Endodermal cell (in vitro differentiated cells): ENCODE data around the gene KANSL1L. TPM values are rescaled to one million over a fixed set of nuclear protein-coding genes. Genes with fewer than 3 reads are reported as not detected.

Experiments used
- DNase-seq: peaks from one replicate; pipeline ENCODE4 v3.0.0-alpha.2; 2017
- H3K27ac ChIP-seq: 2 replicates; pipeline ENCODE4 v1.5.1; 2013; ENCODE audit warnings: mild to moderate bottlenecking, low read depth, low read length, moderate library complexity
- H3K27me3 ChIP-seq: 2 replicates; pipeline ENCODE4 v1.6.1; 2013; ENCODE audit warnings: mild to moderate bottlenecking, low read length, moderate library complexity; ENCODE audit not compliant: insufficient read depth, control insufficient read depth, poor library complexity, severe bottlenecking
- H3K36me3 ChIP-seq: 2 replicates; pipeline ENCODE4 v1.7.0; 2013; ENCODE audit warnings: mild to moderate bottlenecking, low read length, moderate library complexity; ENCODE audit not compliant: control insufficient read depth, insufficient read depth
- H3K4me1 ChIP-seq: one replicate; pipeline ENCODE4 v1.7.0; 2013; ENCODE audit warnings: low read length; ENCODE audit not compliant: control insufficient read depth, insufficient read depth
- H3K4me3 ChIP-seq: 2 replicates; pipeline ENCODE4 v1.5.1; 2013; ENCODE audit warnings: mild to moderate bottlenecking, low read length, moderate library complexity
- H3K9ac ChIP-seq: 2 replicates; pipeline ENCODE4 v1.6.1; 2013; ENCODE audit warnings: mild to moderate bottlenecking, low read length, moderate library complexity; ENCODE audit not compliant: poor library complexity, severe bottlenecking; ENCODE audit errors: extremely low read depth
- H3K9me3 ChIP-seq: 2 replicates; pipeline ENCODE4 v1.6.1; 2013; ENCODE audit warnings: mild to moderate bottlenecking, low read length, moderate library complexity; ENCODE audit not compliant: control insufficient read depth
- H3K27ac Mint-ChIP-seq: 2 replicates; pipeline ENCODE4 v1.8.0; 2020; ENCODE audit warnings: mixed read lengths
- H3K27me3 Mint-ChIP-seq: 2 replicates; pipeline ENCODE4 v1.8.0; 2021; ENCODE audit warnings: mild to moderate bottlenecking, mixed read lengths; ENCODE audit not compliant: insufficient read depth
- H3K36me3 Mint-ChIP-seq: 2 replicates; pipeline ENCODE4 v1.8.0; 2020; ENCODE audit warnings: low read depth, mixed read lengths
- H3K4me1 Mint-ChIP-seq: 2 replicates; pipeline ENCODE4 v1.8.0; 2020; ENCODE audit warnings: mixed read lengths
- H3K4me3 Mint-ChIP-seq: 2 replicates; pipeline ENCODE4 v1.8.0; 2020; ENCODE audit warnings: mild to moderate bottlenecking, moderate library complexity, mixed read lengths
- H3K9me3 Mint-ChIP-seq: 2 replicates; pipeline ENCODE4 v1.8.0; 2020; ENCODE audit warnings: mild to moderate bottlenecking, mixed read lengths
- WGBS, 2 experiments: methylation state at CpG; one replicate each; pipeline versions ENCODE4 v1.1.5 to v1.1.7; 2013; ENCODE audit warnings: missing lambda C conversion rate in 2 of 2, mixed read lengths in 1 of 2; ENCODE audit not compliant: insufficient coverage in 1 of 2, insufficient read length in 1 of 2; 5-methylcytosine and 5-hydroxymethylcytosine counted together
- long read RNA-seq, 4 experiments: library from polyadenylated mRNA in 2 of 4; library from RNA in 1 of 4; library from capped mRNA in 1 of 4; stranded (forward) in 3 of 4; unstranded in 1 of 4; transcript quantifications; one replicate each; pipeline ENCODE4 v2.0.0, GENCODE V29; 2020 to 2021; ENCODE audit warnings: inconsistent platforms in 1 of 4
- polyA plus RNA-seq, 2 experiments: library from polyadenylated mRNA; stranded (reverse); fragments of 50-300 nt; gene quantifications; one replicate each; pipeline ENCODE4 v1.2.3, GENCODE V29; 2013
- total RNA-seq, 2 donors: library from RNA; stranded (reverse); fragmentation: NEBNext Ultra II Directional in 1 of 2; extraction: Animal tissue kit (Norgen Biotek cat#: 25700) in 1 of 2; gene quantifications; 2 replicates in 1 of 2; 3 replicates in 1 of 2; pipeline ENCODE4 v1.2.1, GENCODE V29; 2021
- TF ChIP-seq, protein P1 (sequence below): fragments of 200-600 bp; sonication (generic); conservative IDR thresholded peaks from 2 replicates; pipeline ENCODE4 v1.5.0; 2021; ENCODE audit warnings: antibody characterized with exemption, mild to moderate bottlenecking

The KANSL1L gene, protein sequence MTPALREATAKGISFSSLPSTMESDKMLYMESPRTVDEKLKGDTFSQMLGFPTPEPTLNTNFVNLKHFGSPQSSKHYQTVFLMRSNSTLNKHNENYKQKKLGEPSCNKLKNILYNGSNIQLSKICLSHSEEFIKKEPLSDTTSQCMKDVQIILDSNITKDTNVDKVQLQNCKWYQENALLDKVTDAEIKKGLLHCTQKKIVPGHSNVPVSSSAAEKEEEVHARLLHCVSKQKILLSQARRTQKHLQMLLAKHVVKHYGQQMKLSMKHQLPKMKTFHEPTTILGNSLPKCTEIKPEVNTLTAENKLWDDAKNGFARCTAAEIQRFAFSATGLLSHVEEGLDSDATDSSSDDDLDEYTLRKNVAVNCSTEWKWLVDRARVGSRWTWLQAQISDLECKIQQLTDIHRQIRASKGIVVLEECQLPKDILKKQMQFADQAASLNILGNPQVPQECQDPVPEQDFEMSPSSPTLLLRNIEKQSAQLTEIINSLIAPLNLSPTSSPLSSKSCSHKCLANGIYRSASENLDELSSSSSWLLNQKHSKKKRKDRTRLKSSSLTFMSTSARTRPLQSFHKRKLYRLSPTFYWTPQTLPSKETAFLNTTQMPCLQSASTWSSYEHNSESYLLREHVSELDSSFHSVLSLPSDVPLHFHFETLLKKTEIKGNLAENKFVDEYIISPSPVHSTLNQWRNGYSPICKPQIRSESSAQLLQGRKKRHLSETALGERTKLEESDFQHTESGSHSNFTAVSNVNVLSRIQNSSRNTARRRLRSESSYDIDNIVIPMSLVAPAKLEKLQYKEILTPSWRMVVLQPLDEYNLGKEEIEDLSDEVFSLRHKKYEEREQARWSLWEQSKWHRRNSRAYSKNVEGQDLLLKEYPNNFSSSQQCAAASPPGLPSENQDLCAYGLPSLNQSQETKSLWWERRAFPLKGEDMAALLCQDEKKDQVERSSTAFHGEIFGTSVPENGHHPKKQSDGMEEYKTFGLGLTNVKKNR
- 10 to 100 TPM; 26.6 to 31.3 TPM for total RNA-seq
- 17.1 TPM for polyA plus RNA-seq (2013, experiment 1 of 2)
- polyA plus RNA-seq (2013, experiment 2 of 2) = 19.7 TPM
- long read RNA-seq, experiment 1, partial matches to known transcripts = 3 of 9 reads
- long read RNA-seq, experiment 1, other reads (novel, unspliced or antisense) = 6 of 9 reads
- long read RNA-seq, experiment 2, full-length matches to known transcripts = 4 of 22 reads
- long read RNA-seq, experiment 2, partial matches to known transcripts = 4 of 22 reads
- long read RNA-seq, experiment 2, other reads (novel, unspliced or antisense) = 14 of 22 reads
- long read RNA-seq, experiment 3, full-length matches to known transcripts = 1 of 5 reads
- long read RNA-seq, experiment 3, partial matches to known transcripts = 0 of 5 reads
- long read RNA-seq, experiment 3, other reads (novel, unspliced or antisense) = 4 of 5 reads
- long read RNA-seq, experiment 4 = 0 reads

DNA sequence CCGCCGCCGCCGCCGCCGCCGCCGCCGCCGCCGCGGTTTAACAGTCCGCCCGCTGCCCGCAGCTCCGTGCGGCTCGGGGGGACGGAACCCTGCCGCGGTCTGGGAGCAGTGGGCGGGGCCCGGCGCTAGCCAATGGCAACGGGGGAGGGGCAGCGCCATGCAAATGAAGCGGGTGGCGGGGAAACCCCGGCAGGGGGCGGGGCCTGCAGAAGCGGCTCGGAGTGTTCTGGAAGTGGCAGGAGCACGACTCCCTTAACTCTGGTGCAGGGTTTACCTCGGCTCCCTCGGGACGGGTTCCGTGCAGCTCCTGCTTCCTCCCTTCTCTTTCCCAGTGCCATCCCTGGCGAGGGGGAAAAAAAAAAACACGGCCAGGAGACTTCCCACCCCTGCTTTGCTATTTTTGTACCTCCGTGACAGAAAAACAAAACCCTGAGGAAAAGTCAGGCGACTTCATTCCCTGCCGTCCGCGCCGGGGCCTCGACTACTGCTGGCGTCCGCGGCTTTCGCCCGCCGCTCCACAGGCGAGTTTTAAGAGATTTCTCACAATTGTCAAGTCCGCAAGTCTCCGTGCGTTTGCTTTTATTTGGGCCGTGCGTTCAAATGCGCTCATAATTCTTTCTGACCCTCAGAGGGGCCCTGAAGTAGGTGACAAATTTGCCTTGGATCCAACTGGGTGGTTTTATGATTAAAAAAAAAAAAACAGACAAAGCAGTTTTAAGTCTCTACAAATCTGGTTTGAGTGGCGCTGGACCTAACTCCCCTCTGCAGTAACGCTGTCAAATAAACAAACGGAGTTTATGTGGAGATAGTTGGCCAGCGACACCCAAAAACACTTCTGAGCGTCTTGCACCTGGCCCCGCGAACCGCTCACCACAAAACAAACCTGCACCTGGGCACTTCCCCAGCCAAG, at the start of gene KANSL1L:
KANSL1L (minus strand) TSS at position 101 of the 910 bp plus-strand sequence. CDS start 16,827 bp downstream, outside the sequence.
- peaks cover 19% of the 10 kb centered on the region for H3K4me1 Mint-ChIP-seq
- peak within 1 kb of the TSS; percentile 99 for H3K27ac Mint-ChIP-seq
- peak within 1 kb of the TSS; percentile 96 for H3K4me3 ChIP-seq
- H3K36me3 Mint-ChIP-seq = no peaks in the 10 kb centered on the region
- peaks cover 2% of the 10 kb centered on the region for H3K4me1 ChIP-seq
- WGBS, 2 experiments = 0% methylated on average over 31 to 67 of the region's 67 CpGs
- no peaks in the 10 kb centered on the region for H3K27me3 ChIP-seq
- TF ChIP-seq, protein P1, sequence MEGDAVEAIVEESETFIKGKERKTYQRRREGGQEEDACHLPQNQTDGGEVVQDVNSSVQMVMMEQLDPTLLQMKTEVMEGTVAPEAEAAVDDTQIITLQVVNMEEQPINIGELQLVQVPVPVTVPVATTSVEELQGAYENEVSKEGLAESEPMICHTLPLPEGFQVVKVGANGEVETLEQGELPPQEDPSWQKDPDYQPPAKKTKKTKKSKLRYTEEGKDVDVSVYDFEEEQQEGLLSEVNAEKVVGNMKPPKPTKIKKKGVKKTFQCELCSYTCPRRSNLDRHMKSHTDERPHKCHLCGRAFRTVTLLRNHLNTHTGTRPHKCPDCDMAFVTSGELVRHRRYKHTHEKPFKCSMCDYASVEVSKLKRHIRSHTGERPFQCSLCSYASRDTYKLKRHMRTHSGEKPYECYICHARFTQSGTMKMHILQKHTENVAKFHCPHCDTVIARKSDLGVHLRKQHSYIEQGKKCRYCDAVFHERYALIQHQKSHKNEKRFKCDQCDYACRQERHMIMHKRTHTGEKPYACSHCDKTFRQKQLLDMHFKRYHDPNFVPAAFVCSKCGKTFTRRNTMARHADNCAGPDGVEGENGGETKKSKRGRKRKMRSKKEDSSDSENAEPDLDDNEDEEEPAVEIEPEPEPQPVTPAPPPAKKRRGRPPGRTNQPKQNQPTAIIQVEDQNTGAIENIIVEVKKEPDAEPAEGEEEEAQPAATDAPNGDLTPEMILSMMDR = no peak
- peak within 1 kb of the TSS; percentile 98 for H3K27ac ChIP-seq
- no peaks in the 10 kb centered on the region for H3K9me3 Mint-ChIP-seq
- H3K9ac ChIP-seq = peak within 1 kb of the TSS; percentile 93
- no peaks in the 10 kb centered on the region for H3K36me3 ChIP-seq
- peak within 1 kb of the TSS; percentile 93 for H3K4me3 Mint-ChIP-seq
- peak; percentile 99 for DNase-seq
- H3K9me3 ChIP-seq = no peaks in the 10 kb centered on the region
- no peaks in the 10 kb centered on the region for H3K27me3 Mint-ChIP-seq

DNA sequence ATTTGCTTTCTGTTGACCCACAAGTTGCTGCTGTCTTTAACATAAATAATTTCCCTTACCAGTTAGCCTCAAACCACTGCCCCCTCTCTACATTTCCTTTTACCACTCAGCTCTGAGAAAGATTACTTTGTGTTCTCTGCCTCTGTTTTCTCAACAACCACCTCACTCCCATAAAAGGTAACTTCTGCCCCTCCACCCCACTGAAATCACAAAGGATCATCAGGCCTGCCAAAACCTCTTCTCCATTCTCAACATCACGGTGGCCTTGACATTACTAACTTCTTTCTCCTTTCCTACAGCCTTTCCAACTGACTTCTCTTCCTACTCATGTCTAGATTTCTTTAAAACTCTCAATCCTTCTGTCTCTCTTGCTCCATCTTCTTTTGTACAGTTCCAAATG, 43.9 kb upstream of the KANSL1L start:
- WGBS, 2 experiments = 50 to 57% methylated on average over 1 of the region's 1 CpG
- Mint-ChIP-seq H3K4me3 (no peak overlapping the region), H3K27me3 (no peaks in the 10 kb centered on the region)

More for the DNA sequence above, 43.9 kb upstream of the KANSL1L start:
- Histone ChIP-seq H3K9me3 (no peaks in the 10 kb centered on the region), H3K36me3 (no peaks in the 10 kb centered on the region), H3K4me1 (no peaks in the 10 kb centered on the region), H3K9ac (no peak overlapping the region), H3K4me3 (no peak overlapping the region), H3K27ac (no peak overlapping the region), H3K27me3 (no peaks in the 10 kb centered on the region)
- no peak for DNase-seq
- H3K4me1 Mint-ChIP-seq = no peaks in the 10 kb centered on the region
- H3K27ac Mint-ChIP-seq = no peak overlapping the region
- H3K36me3 Mint-ChIP-seq = no peaks in the 10 kb centered on the region
- TF ChIP-seq, protein P1 = no peak
- H3K9me3 Mint-ChIP-seq = no peaks in the 10 kb centered on the region
